GM12891 (cell line): ENCODE results near the gene HTR7.

ENCODE experiments used
- PAX5 ChIP-seq: IDR thresholded peaks from 2 replicates; pipeline ENCODE4 v1.6.1; 2011; ENCODE audit warnings: low read length, moderate library complexity, mild to moderate bottlenecking; ENCODE audit not compliant: insufficient read depth, severe bottlenecking
- POLR2A ChIP-seq: IDR thresholded peaks from 2 replicates; pipeline ENCODE4 v1.6.1; 2011; ENCODE audit warnings: low read depth, low read length, control low read depth
- POLR2AphosphoS5 ChIP-seq: IDR thresholded peaks from 2 replicates; pipeline ENCODE4 v1.6.1; 2011; ENCODE audit warnings: low read depth, low read length, control low read depth
- SPI1 ChIP-seq: IDR thresholded peaks from 2 replicates; pipeline ENCODE4 v1.6.1; 2011; ENCODE audit warnings: low read depth, low read length, control low read depth
- TAF1 ChIP-seq: IDR thresholded peaks from 2 replicates; pipeline ENCODE4 v1.6.1; 2011; ENCODE audit warnings: low read depth, low read length, control low read depth

GRCh38 chr10:90847436-90847835 is 10.4 kb downstream of the HTR7 start:
- TF ChIP-seq POLR2A, result no peak
- TF ChIP-seq POLR2AphosphoS5, result no peak
- TF ChIP-seq PAX5, result no peak
- TF ChIP-seq TAF1, result no peak
- no peak for TF ChIP-seq SPI1
